ENCODE results near the gene USP30.

Gene USP30

GRCh38 chr12:109016016-109016415, 36.4 kb upstream of the USP30 start:
- no peaks in the 10 kb centered on the region for H3K36me3 ChIP-seq
- DNase-seq, result peak in 1 of 2 donors; percentile 15
- H3K4me3 ChIP-seq, result no peak overlapping the region
- peaks cover 0 to 5% (median 1%) of the 10 kb centered on the region in 4 donors for H3K4me1 ChIP-seq
- H3K27ac ChIP-seq, result no peak overlapping the region
- intact Hi-C loops (cut with DNase I; ENCODE audit: low total_unique reads), result no loop called here
- H3K9me3 ChIP-seq, result no peaks in the 10 kb centered on the region
- TF ChIP-seq CTCF (IDR thresholded peaks at IDR 0.05), result no peak
- peaks cover 0 to 4% of the 10 kb centered on the region in 2 donors for H3K27me3 ChIP-seq

- peaks cover 0 to 4% of the 10 kb centered on the region in 2 donors for H3K27me3 ChIP-seq
- no peaks in the 10 kb centered on the region for H3K36me3 ChIP-seq
- no peak for TF ChIP-seq CTCF (IDR thresholded peaks at IDR 0.05)
- intact Hi-C loops (cut with DNase I; ENCODE audit: low total_unique reads), result no loop called here
- no peaks in the 10 kb centered on the region for H3K9me3 ChIP-seq
- DNase-seq, result no peak
- no peak overlapping the region for H3K27ac ChIP-seq
- H3K4me3 ChIP-seq, result no peak overlapping the region
- peaks cover 0 to 5% (median 2%) of the 10 kb centered on the region in 4 donors for H3K4me1 ChIP-seq
Observed at GRCh38 chr12:109016978-109017377, 35.4 kb upstream of the USP30 start.

- H3K4me3 ChIP-seq, result no peak overlapping the region
- no peak for TF ChIP-seq CTCF (IDR thresholded peaks at IDR 0.05)
- no peak overlapping the region for H3K27ac ChIP-seq
- peaks cover 0 to 4% of the 10 kb centered on the region in 2 donors for H3K27me3 ChIP-seq
- intact Hi-C loops (cut with DNase I; ENCODE audit: low total_unique reads), result no loop called here
- no peaks in the 10 kb centered on the region for H3K9me3 ChIP-seq
- H3K4me1 ChIP-seq, result peaks cover 0 to 5% (median 2%) of the 10 kb centered on the region in 4 donors
- no peaks in the 10 kb centered on the region for H3K36me3 ChIP-seq
- no peak for DNase-seq
Observed at GRCh38 chr12:109018296-109018695, 34.1 kb upstream of the USP30 start.

GRCh38 chr12:109020146-109020795, 32.1 kb upstream of the USP30 start:
- H3K27ac ChIP-seq, result no peak overlapping the region
- no peak for TF ChIP-seq CTCF (IDR thresholded peaks at IDR 0.05)

GRCh38 chr12:109020796-109021380, 31.5 kb upstream of the USP30 start, which contains the start of gene SVOP:
Gene SVOP (minus strand): TSS chr12:109021068. CDS start chr12:109020868, 200 bp downstream.
- peaks cover 0 to 5% (median 2%) of the 10 kb centered on the region in 4 donors for H3K4me1 ChIP-seq
- H3K9me3 ChIP-seq, result no peaks in the 10 kb centered on the region
- TF ChIP-seq CTCF (IDR thresholded peaks at IDR 0.05), result no peak
- H3K27ac ChIP-seq, result no peak within 1 kb of the TSS
- no peaks in the 10 kb centered on the region for H3K36me3 ChIP-seq
- no peak within 1 kb of the TSS for H3K4me3 ChIP-seq
- DNase-seq, result peak; percentile 37 to 74
- H3K27me3 ChIP-seq, result peaks cover 0 to 5% of the 10 kb centered on the region in 2 donors
- intact Hi-C loops (cut with DNase I; ENCODE audit: low total_unique reads), result no loop called here

More at GRCh38 chr12:109020146-109020795, 32.1 kb upstream of the USP30 start:
- H3K9me3 ChIP-seq, result no peaks in the 10 kb centered on the region
- peaks cover 0 to 5% (median 2%) of the 10 kb centered on the region in 4 donors for H3K4me1 ChIP-seq
- no peak for DNase-seq
- peaks cover 0 to 2% of the 10 kb centered on the region in 2 donors for H3K27me3 ChIP-seq
- no peaks in the 10 kb centered on the region for H3K36me3 ChIP-seq
- no peak overlapping the region for H3K4me3 ChIP-seq
- intact Hi-C loops (cut with DNase I; ENCODE audit: low total_unique reads), result no loop called here

Measured in tibial artery (tissue), 4 donors.